NB4 (cell line): ENCODE results near the gene LETMD1.
"Not testable (repeated sequence)": the region's sequence is repeated elsewhere in the genome, so short reads cannot be mapped to it uniquely, and the experiment has no call there.

Experiments used
- POLR2A ChIP-seq: IDR thresholded peaks from 2 replicates; pipeline ENCODE4 v1.6.1; 2011; ENCODE audit warnings: mild to moderate bottlenecking; ENCODE audit not compliant: insufficient read length; ENCODE audit errors: extremely low read depth
- TF ChIP-seq, protein P1 (sequence below): IDR thresholded peaks from one replicate; pipeline ENCODE4 v1.5.1; 2012; ENCODE audit warnings: low read depth, low read length

DNA sequence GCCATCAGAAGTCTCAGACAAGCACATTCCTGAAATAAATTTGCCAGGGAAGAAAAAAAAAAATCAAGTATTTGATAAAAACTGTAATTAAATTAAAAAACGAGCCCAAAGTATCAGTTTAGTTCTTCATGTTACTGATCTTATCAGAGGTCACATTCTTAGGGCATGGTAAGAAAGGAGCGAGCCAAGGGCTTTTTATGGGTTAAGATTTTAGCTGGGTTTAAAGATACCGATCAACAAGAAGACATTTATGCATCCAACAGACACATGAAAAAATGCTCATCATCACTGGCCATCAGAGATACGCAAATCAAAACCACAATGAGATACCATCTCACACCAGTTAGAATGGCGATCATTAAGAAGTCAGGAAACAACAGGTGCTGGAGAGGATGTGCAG is 30.2 kb downstream of the LETMD1 start:
- not testable (repeated sequence) for TF ChIP-seq POLR2A
- TF ChIP-seq, protein P1, sequence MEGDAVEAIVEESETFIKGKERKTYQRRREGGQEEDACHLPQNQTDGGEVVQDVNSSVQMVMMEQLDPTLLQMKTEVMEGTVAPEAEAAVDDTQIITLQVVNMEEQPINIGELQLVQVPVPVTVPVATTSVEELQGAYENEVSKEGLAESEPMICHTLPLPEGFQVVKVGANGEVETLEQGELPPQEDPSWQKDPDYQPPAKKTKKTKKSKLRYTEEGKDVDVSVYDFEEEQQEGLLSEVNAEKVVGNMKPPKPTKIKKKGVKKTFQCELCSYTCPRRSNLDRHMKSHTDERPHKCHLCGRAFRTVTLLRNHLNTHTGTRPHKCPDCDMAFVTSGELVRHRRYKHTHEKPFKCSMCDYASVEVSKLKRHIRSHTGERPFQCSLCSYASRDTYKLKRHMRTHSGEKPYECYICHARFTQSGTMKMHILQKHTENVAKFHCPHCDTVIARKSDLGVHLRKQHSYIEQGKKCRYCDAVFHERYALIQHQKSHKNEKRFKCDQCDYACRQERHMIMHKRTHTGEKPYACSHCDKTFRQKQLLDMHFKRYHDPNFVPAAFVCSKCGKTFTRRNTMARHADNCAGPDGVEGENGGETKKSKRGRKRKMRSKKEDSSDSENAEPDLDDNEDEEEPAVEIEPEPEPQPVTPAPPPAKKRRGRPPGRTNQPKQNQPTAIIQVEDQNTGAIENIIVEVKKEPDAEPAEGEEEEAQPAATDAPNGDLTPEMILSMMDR, result not testable (repeated sequence)
